ENCODE data around the gene PLEKHD1. TPM values are rescaled to one million over a fixed set of nuclear protein-coding genes. Genes with fewer than 3 reads are reported as not detected.

The PLEKHD1 gene
- total and polyA plus RNA-seq, 9 of the 15 experiments (the other 6 are each of a cell fraction or from before 2014, with no cell fraction given), result not detected

- no peak for TF ChIP-seq RBBP5 (IDR thresholded peaks at IDR 0.05; ENCODE audit: borderline replicate concordance, insufficient read depth, low read length, poor library complexity, severe bottlenecking)
Observed at GRCh38 chr14:69468949-69469348, 15.6 kb upstream of the PLEKHD1 start (continued).

GRCh38 chr14:69471436-69471835, 13.1 kb upstream of the PLEKHD1 start:
- FAIRE-seq (no peak), ATAC-seq (no peak), DNase-seq (ENCODE audit: extremely low read depth in 1 of 4, low spot score in 3 of 4) (no peak)
- no peak overlapping the region for H3K4me3 ChIP-seq
- H3K27me3 ChIP-seq (ENCODE audit: control insufficient read depth in 2 of 2, insufficient read depth in 2 of 2, low read length in 2 of 2), result peaks cover 10 to 19% of the 10 kb centered on the region in 2 experiments; a peak in 2 of 5 replicates
- intact Hi-C loops (cut with micrococcal nuclease), result no loop called here
- no TSS peak for BruUV-seq (replicated peaks)
- no peak overlapping the region for H3K27ac ChIP-seq (ENCODE audit: extremely low read depth, low read depth, low read length)
- no peaks in the 10 kb centered on the region for H4K20me1 ChIP-seq (replicated peaks; ENCODE audit: control insufficient read depth, insufficient read depth, low read length)
- no peak overlapping the region for H3K4me2 ChIP-seq (ENCODE audit: insufficient read depth, low read length)
- TF ChIP-seq STAG1 (CRISPR knock-in tag; IDR thresholded peaks at IDR 0.05; ENCODE audit: borderline replicate concordance) (no peak), ZNF592 (IDR thresholded peaks at IDR 0.05) (no peak), RUNX1 (IDR thresholded peaks at IDR 0.05; ENCODE audit: low read depth) (no peak), ZNF586 (CRISPR knock-in tag; conservative IDR thresholded peaks at IDR 0.05) (no peak), NFYB (IDR thresholded peaks at IDR 0.05; ENCODE audit: extremely low read depth, insufficient read length) (no peak), ZNF766 (CRISPR knock-in tag; conservative IDR thresholded peaks at IDR 0.05) (no peak), ARID1B (IDR thresholded peaks at IDR 0.05) (no peak), ZBED1 (IDR thresholded peaks at IDR 0.05) (no peak), ZNF644 (tag; IDR thresholded peaks at IDR 0.05; ENCODE audit: low read depth) (no peak), EHMT2 (IDR thresholded peaks at IDR 0.05) (no peak), E2F1 (CRISPR knock-in tag; IDR thresholded peaks at IDR 0.05) (no peak)
- no peaks in the 10 kb centered on the region; a peak in 1 of 5 replicates for H3K4me1 ChIP-seq (replicated peaks in 1 of 2; ENCODE audit: control insufficient read depth in 2 of 2, insufficient read depth in 2 of 2, low read length in 2 of 2)
- H2AFZ ChIP-seq (ENCODE audit: low read depth, low read length), result no peak overlapping the region
- no peaks in the 10 kb centered on the region for H3K79me2 ChIP-seq (ENCODE audit: control insufficient read depth, insufficient read depth, low read length)
- ChIA-PET CTCF (ENCODE audit: low intra/inter-chr PET ratio) (no interaction called here), POLR2A (interaction anchor here (0.6 to 0.7 kb wide), 2 partner anchors 12 to 117 kb away, joined by 3 read pairs; no protein-coding TSS in a partner anchor)
- in situ Hi-C loops (cut with MboI), result loop anchor here (25.0 kb wide), 2 partner anchors 209 to 609 kb away; partner anchors contain the start of gene GALNT16
- WGBS (ENCODE audit: insufficient coverage, low coverage, missing lambda C conversion rate), result 0% methylated on average over 3 of the region's 3 CpGs
- H3K9me3 ChIP-seq (replicated peaks; ENCODE audit: control insufficient read depth, insufficient read depth, low read depth, low read length), result no peaks in the 10 kb centered on the region
- no peaks in the 10 kb centered on the region for H3K9me1 ChIP-seq (ENCODE audit: control insufficient read depth, insufficient read depth, low read length)
- no peak overlapping the region for H3K9ac ChIP-seq (ENCODE audit: insufficient read depth in 1 of 2, low read depth in 2 of 2, low read length in 2 of 2)
- no peaks in the 10 kb centered on the region for H3K36me3 ChIP-seq (ENCODE audit: control insufficient read depth, insufficient read depth, low read length)

Measured in K562 (cell line).